GM23248 (cell line): ENCODE data around the gene ELF2.

Experiments used
- EZH2 ChIP-seq: fragments of 200-600 bp; sonication (generic); IDR thresholded peaks from 2 replicates; pipeline ENCODE4 v1.6.1; 2018; ENCODE audit warnings: antibody characterized with exemption, mild to moderate bottlenecking; ENCODE audit not compliant: insufficient read depth, poor library complexity, severe bottlenecking
- EZH2phosphoT487 ChIP-seq: fragments of 200-600 bp; sonication (generic); IDR thresholded peaks from 2 replicates; pipeline ENCODE4 v1.6.1; 2018; ENCODE audit warnings: antibody characterized with exemption, moderate library complexity, mild to moderate bottlenecking, low read depth; ENCODE audit not compliant: insufficient read depth

GRCh38 chr4:139083607-139083955, 93.4 kb downstream of the ELF2 start:
- TF ChIP-seq EZH2 (no peak), EZH2phosphoT487 (no peak)
